Muscle layer of duodenum (tissue), 2 donors: Measurements from ENCODE around the gene NOSTRIN.

Experiments used
- H3K27ac ChIP-seq: one replicate; pipeline ENCODE4 v1.7.0; 2013; ENCODE audit warnings: mild to moderate bottlenecking, low read length
- H3K27me3 ChIP-seq: one replicate; pipeline ENCODE4 v1.7.0; 2013; ENCODE audit warnings: low read depth, mild to moderate bottlenecking, control low read depth, low read length
- H3K36me3 ChIP-seq, 2 donors: one replicate each; pipeline ENCODE4 v1.7.0; 2013; ENCODE audit warnings: low read length in 2 of 2, control low read depth in 1 of 2, mild to moderate bottlenecking in 1 of 2; ENCODE audit not compliant: insufficient read depth in 2 of 2, control insufficient read depth in 1 of 2
- H3K4me1 ChIP-seq, 2 donors: one replicate each; pipeline ENCODE4 v1.7.0; 2013; ENCODE audit warnings: low read length in 2 of 2, mild to moderate bottlenecking in 2 of 2, control low read depth in 1 of 2, moderate library complexity in 1 of 2; ENCODE audit not compliant: insufficient read depth in 2 of 2, control insufficient read depth in 1 of 2
- H3K4me3 ChIP-seq, 2 donors: one replicate each; pipeline ENCODE4 v1.7.0; 2013; ENCODE audit warnings: low read length in 2 of 2, low read depth in 1 of 2, mild to moderate bottlenecking in 1 of 2
- H3K9me3 ChIP-seq, 2 donors: one replicate each; pipeline ENCODE4 v1.7.0; 2013; ENCODE audit warnings: low read length in 2 of 2, control low read depth in 1 of 2, mild to moderate bottlenecking in 1 of 2; ENCODE audit not compliant: control insufficient read depth in 1 of 2
- donor health status: healthy.

Gene NOSTRIN

GRCh38 chr2:168805615-168806014, 3.2 kb downstream of the NOSTRIN start:
- Histone ChIP-seq H3K36me3 (no peaks in the 10 kb centered on the region), H3K9me3 (no peaks in the 10 kb centered on the region), H3K27ac (no peak overlapping the region), H3K27me3 (no peaks in the 10 kb centered on the region), H3K4me3 (no peak overlapping the region), H3K4me1 (no peaks in the 10 kb centered on the region)

GRCh38 chr2:168809537-168809936, 7.1 kb downstream of the NOSTRIN start:
- no peak overlapping the region for H3K27ac ChIP-seq
- no peaks in the 10 kb centered on the region for H3K4me1 ChIP-seq
- no peak overlapping the region for H3K4me3 ChIP-seq
- H3K9me3 ChIP-seq: no peaks in the 10 kb centered on the region
- no peaks in the 10 kb centered on the region for H3K27me3 ChIP-seq
- no peaks in the 10 kb centered on the region for H3K36me3 ChIP-seq

- Histone ChIP-seq H3K4me1 (no peaks in the 10 kb centered on the region), H3K36me3 (no peaks in the 10 kb centered on the region), H3K9me3 (no peaks in the 10 kb centered on the region), H3K27me3 (no peaks in the 10 kb centered on the region), H3K27ac (no peak overlapping the region), H3K4me3 (no peak overlapping the region)
Measured at GRCh38 chr2:168810235-168810634, 7.8 kb downstream of the NOSTRIN start.

GRCh38 chr2:168811696-168812095, 9.3 kb downstream of the NOSTRIN start:
- Histone ChIP-seq H3K4me3 (no peak overlapping the region), H3K4me1 (no peaks in the 10 kb centered on the region), H3K27ac (no peak overlapping the region), H3K27me3 (no peaks in the 10 kb centered on the region), H3K9me3 (no peaks in the 10 kb centered on the region), H3K36me3 (no peaks in the 10 kb centered on the region)

- H3K9me3 ChIP-seq: no peaks in the 10 kb centered on the region
- H3K36me3 ChIP-seq: no peaks in the 10 kb centered on the region
- H3K4me3 ChIP-seq: no peak overlapping the region
- no peaks in the 10 kb centered on the region for H3K27me3 ChIP-seq
- no peaks in the 10 kb centered on the region for H3K4me1 ChIP-seq
- H3K27ac ChIP-seq: no peak overlapping the region
Measured at GRCh38 chr2:168814046-168814445, 11.6 kb downstream of the NOSTRIN start.

GRCh38 chr2:168814939-168815907, 12.8 kb downstream of the NOSTRIN start:
- no peaks in the 10 kb centered on the region for H3K36me3 ChIP-seq
- no peaks in the 10 kb centered on the region for H3K27me3 ChIP-seq
- no peak overlapping the region for H3K4me3 ChIP-seq
- H3K4me1 ChIP-seq: no peaks in the 10 kb centered on the region
- no peaks in the 10 kb centered on the region for H3K9me3 ChIP-seq
- no peak overlapping the region for H3K27ac ChIP-seq

GRCh38 chr2:168816369-168816768, 13.9 kb downstream of the NOSTRIN start:
- no peaks in the 10 kb centered on the region for H3K27me3 ChIP-seq
- no peak overlapping the region for H3K4me3 ChIP-seq
- no peaks in the 10 kb centered on the region for H3K4me1 ChIP-seq
- H3K9me3 ChIP-seq: no peaks in the 10 kb centered on the region
- H3K36me3 ChIP-seq: no peaks in the 10 kb centered on the region
- H3K27ac ChIP-seq: no peak overlapping the region

- no peaks in the 10 kb centered on the region for H3K27me3 ChIP-seq
- H3K36me3 ChIP-seq: no peaks in the 10 kb centered on the region
- H3K4me1 ChIP-seq: no peaks in the 10 kb centered on the region
- H3K27ac ChIP-seq: no peak overlapping the region
- H3K9me3 ChIP-seq: no peaks in the 10 kb centered on the region
- H3K4me3 ChIP-seq: no peak overlapping the region
Measured at GRCh38 chr2:168819050-168819715, 16.7 kb downstream of the NOSTRIN start.

- Histone ChIP-seq H3K9me3 (no peaks in the 10 kb centered on the region), H3K4me1 (no peaks in the 10 kb centered on the region), H3K36me3 (no peaks in the 10 kb centered on the region), H3K4me3 (no peak overlapping the region), H3K27me3 (no peaks in the 10 kb centered on the region), H3K27ac (no peak overlapping the region)
Measured at GRCh38 chr2:168819829-168820489, 17.5 kb downstream of the NOSTRIN start.

GRCh38 chr2:168821577-168821976, 19.1 kb downstream of the NOSTRIN start:
- Histone ChIP-seq H3K36me3 (no peaks in the 10 kb centered on the region), H3K4me3 (no peak overlapping the region), H3K4me1 (no peaks in the 10 kb centered on the region), H3K9me3 (no peaks in the 10 kb centered on the region), H3K27me3 (no peaks in the 10 kb centered on the region), H3K27ac (no peak overlapping the region)

GRCh38 chr2:168821992-168822391, 19.6 kb downstream of the NOSTRIN start:
- no peaks in the 10 kb centered on the region for H3K4me1 ChIP-seq

More at GRCh38 chr2:168821992-168822391, 19.6 kb downstream of the NOSTRIN start:
- Histone ChIP-seq H3K27ac (no peak overlapping the region), H3K36me3 (no peaks in the 10 kb centered on the region), H3K4me3 (no peak overlapping the region), H3K27me3 (no peaks in the 10 kb centered on the region), H3K9me3 (no peaks in the 10 kb centered on the region)
